Tibial artery (tissue), 4 donors: ENCODE data around the gene LAG3.

Source experiments
- DNase-seq, 2 donors: peaks; one replicate each; pipeline ENCODE4 v3.0.0-alpha.2; 2019
- H3K27ac ChIP-seq, 2 donors: fragments of 200-600 bp; sonication (generic) in 1 of 2; 1 replicate in 1 of 2; 2 replicates in 1 of 2; pipeline ENCODE4 v1.5.1; 2018 to 2019; ENCODE audit warnings: mild to moderate bottlenecking in 1 of 2
- H3K27me3 ChIP-seq, 2 donors: fragments of 200-600 bp; sonication (generic) in 1 of 2; one replicate each; pipeline versions ENCODE4 v1.5.1 to v1.6.0; 2016 to 2019
- H3K36me3 ChIP-seq, 3 donors: fragments of 200-600 bp; sonication (generic) in 2 of 3; one replicate each; pipeline ENCODE4 v1.5.1; 2016 to 2019; ENCODE audit warnings: mild to moderate bottlenecking in 2 of 3
- H3K4me1 ChIP-seq, 4 donors: fragments of 200-600 bp; sonication (generic) in 2 of 4; 1 replicate in 3 of 4; 2 replicates in 1 of 4; pipeline ENCODE4 v1.5.1; 2016 to 2019
- H3K4me3 ChIP-seq, 2 donors: fragments of 200-600 bp; sonication (generic) in 1 of 2; 1 replicate in 1 of 2; 2 replicates in 1 of 2; pipeline ENCODE4 v1.5.1; 2018 to 2019; ENCODE audit warnings: mild to moderate bottlenecking in 2 of 2
- H3K9me3 ChIP-seq, 3 donors: fragments of 200-600 bp; sonication (generic) in 1 of 3; one replicate each; pipeline ENCODE4 v1.5.1; 2016 to 2019
- CTCF ChIP-seq, 2 experiments: fragments of 200-600 bp in 1 of 2; fragments of 450-650 bp in 1 of 2; IDR thresholded peaks; one replicate each; pipeline ENCODE4 v1.5.1; 2017 to 2019; ENCODE audit warnings: antibody characterized with exemption in 2 of 2, mild to moderate bottlenecking in 1 of 2, moderate library complexity in 1 of 2
- intact Hi-C: fragments of 100-400 bp; cut with DNase I; formaldehyde crosslinking; loops from one replicate; pipeline ENCODE4 v1.15.0; 2023; ENCODE audit warnings: low total_unique reads

LAG3 gene

DNA sequence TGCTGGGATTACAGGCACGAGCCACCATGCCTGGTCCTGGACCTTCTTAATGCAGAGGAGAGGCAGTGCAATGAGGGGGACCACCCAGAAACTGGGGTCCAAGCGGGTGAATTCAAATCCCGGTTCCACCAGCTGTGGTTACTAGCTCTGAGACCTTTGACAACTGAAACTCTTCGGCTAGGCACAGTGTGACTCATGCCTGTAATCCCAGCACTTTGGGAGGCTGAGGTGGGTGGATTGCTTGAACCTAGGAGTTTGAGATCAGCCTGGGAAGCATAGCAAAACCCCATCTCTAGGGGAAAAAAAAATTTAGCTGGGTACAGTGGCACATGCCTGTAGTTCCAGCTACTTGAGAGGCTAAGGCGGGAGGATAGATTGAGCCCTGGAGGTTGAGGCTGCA is 12.0 kb downstream of the LAG3 start:
- Histone ChIP-seq H3K9me3 (no peaks in the 10 kb centered on the region), H3K4me3 (no peak overlapping the region), H3K27me3 (no peaks in the 10 kb centered on the region), H3K4me1 (no peaks in the 10 kb centered on the region), H3K27ac (no peak overlapping the region), H3K36me3 (no peaks in the 10 kb centered on the region)
- DNase-seq, result no peak
- no peak for TF ChIP-seq CTCF (IDR thresholded peaks at IDR 0.05)
- intact Hi-C loops, result no loop called here

- Histone ChIP-seq H3K27me3 (no peaks in the 10 kb centered on the region), H3K36me3 (no peaks in the 10 kb centered on the region), H3K27ac (no peak overlapping the region), H3K4me1 (no peaks in the 10 kb centered on the region), H3K9me3 (no peaks in the 10 kb centered on the region), H3K4me3 (no peak overlapping the region)
- TF ChIP-seq CTCF (IDR thresholded peaks at IDR 0.05), result no peak
- intact Hi-C loops, result no loop called here
- DNase-seq, result no peak
Observed at GRCh38 chr12:6784761-6785160, 12.4 kb downstream of the LAG3 start.

GRCh38 chr12:6786416-6787094 is 14.2 kb downstream of the LAG3 start:
- Histone ChIP-seq H3K4me3 (no peak overlapping the region), H3K27ac (no peak overlapping the region), H3K4me1 (no peaks in the 10 kb centered on the region), H3K9me3 (no peaks in the 10 kb centered on the region), H3K36me3 (no peaks in the 10 kb centered on the region), H3K27me3 (no peaks in the 10 kb centered on the region)
- DNase-seq, result no peak
- no peak for TF ChIP-seq CTCF (IDR thresholded peaks at IDR 0.05)
- intact Hi-C loops, result no loop called here

GRCh38 chr12:6787309-6787708 is 15.0 kb downstream of the LAG3 start:
- H3K4me1 ChIP-seq, result no peaks in the 10 kb centered on the region
- TF ChIP-seq CTCF (IDR thresholded peaks at IDR 0.05), result no peak
- H3K4me3 ChIP-seq, result no peak overlapping the region
- no peak for DNase-seq
- no peaks in the 10 kb centered on the region for H3K9me3 ChIP-seq
- H3K27ac ChIP-seq, result no peak overlapping the region
- H3K27me3 ChIP-seq, result no peaks in the 10 kb centered on the region
- intact Hi-C loops, result no loop called here
- H3K36me3 ChIP-seq, result no peaks in the 10 kb centered on the region

- Histone ChIP-seq H3K27ac (no peak within 1 kb of the TSS), H3K27me3 (no peaks in the 10 kb centered on the region), H3K36me3 (no peaks in the 10 kb centered on the region), H3K4me3 (peak within 1 kb of the TSS; percentile 12 to 15), H3K4me1 (no peaks in the 10 kb centered on the region), H3K9me3 (no peaks in the 10 kb centered on the region)
- intact Hi-C loops, result no loop called here
- peak; percentile 76 to 78 for DNase-seq
- no peak for TF ChIP-seq CTCF (IDR thresholded peaks at IDR 0.05)
Observed at GRCh38 chr12:6788972-6789924, 16.9 kb downstream of the LAG3 start, which contains the start of gene CD4. Gene CD4, plus strand, starts transcription at chr12:6789528. Its CDS starts 10,611 bp downstream, at chr12:6800139.
